Fibroblast of lung (primary cell): ENCODE measurements around the gene GRN. TPM values are rescaled to one million over a fixed set of nuclear protein-coding genes. Genes with fewer than 3 reads are reported as not detected.

Source experiments
- DNase-seq, 2 donors: peaks; one replicate each; pipeline versions ENCODE4 v3.0.0 to v3.0.0-alpha.2; 2010; ENCODE audit warnings: low read depth in 2 of 2
- H2AFZ ChIP-seq: 2 replicates; pipeline ENCODE4 v1.5.1; 2012; ENCODE audit warnings: low read length, control low read depth, inconsistent platforms
- H3K27ac ChIP-seq: 2 replicates; pipeline ENCODE4 v1.5.1; 2011; ENCODE audit warnings: low read length, control low read depth; ENCODE audit not compliant: insufficient read depth
- H3K27me3 ChIP-seq: 2 replicates; pipeline ENCODE4 v1.5.1; 2011; ENCODE audit warnings: mild to moderate bottlenecking, low read length; ENCODE audit not compliant: control insufficient read depth, insufficient read depth
- H3K36me3 ChIP-seq: 2 replicates; pipeline ENCODE4 v1.5.1; 2011; ENCODE audit warnings: low read length; ENCODE audit not compliant: control insufficient read depth, insufficient read depth
- H3K4me1 ChIP-seq: 2 replicates; pipeline ENCODE4 v1.5.1; 2011; ENCODE audit warnings: low read length; ENCODE audit not compliant: control insufficient read depth, insufficient read depth; ENCODE audit errors: extremely low read depth
- H3K4me2 ChIP-seq: 2 replicates; pipeline ENCODE4 v1.5.1; 2011; ENCODE audit warnings: low read length, control low read depth; ENCODE audit not compliant: insufficient read depth; ENCODE audit errors: extremely low read depth
- H3K4me3 ChIP-seq, 4 experiments: fragments of 200-600 bp in 1 of 4; sonication (generic) in 1 of 4; replicated peaks in 1 of 4; 2 replicates each; pipeline ENCODE4 v1.5.1; 2011 to 2016; ENCODE audit warnings: low read length in 4 of 4, low read depth in 3 of 4, mild to moderate bottlenecking in 3 of 4, control low read depth in 2 of 4, inconsistent platforms in 1 of 4, mixed read lengths in 1 of 4; ENCODE audit not compliant: insufficient read depth in 1 of 4; ENCODE audit errors: control extremely low read depth in 1 of 4
- H3K79me2 ChIP-seq: 2 replicates; pipeline ENCODE4 v1.5.1; 2012; ENCODE audit warnings: mild to moderate bottlenecking, low read length, inconsistent platforms; ENCODE audit not compliant: control insufficient read depth, insufficient read depth
- H3K9ac ChIP-seq: 2 replicates; pipeline ENCODE4 v1.5.1; 2011; ENCODE audit warnings: mild to moderate bottlenecking, low read length, control low read depth; ENCODE audit not compliant: insufficient read depth
- H3K9me3 ChIP-seq: 2 replicates; pipeline ENCODE4 v1.5.1; 2012; ENCODE audit warnings: low read depth, low read length; ENCODE audit not compliant: control insufficient read depth, insufficient read depth
- H4K20me1 ChIP-seq: 2 replicates; pipeline ENCODE4 v1.5.1; 2011; ENCODE audit warnings: low read length; ENCODE audit not compliant: control insufficient read depth, insufficient read depth; ENCODE audit errors: extremely low read depth
- EZH2 ChIP-seq: IDR thresholded peaks from 2 replicates; pipeline ENCODE4 v1.5.1; 2012; ENCODE audit warnings: low read length, control low read depth, mild to moderate bottlenecking; ENCODE audit errors: missing control alignments
- polyA plus RNA-seq, 2 donors: library from polyadenylated mRNA; depleted of rRNA in 1 of 2; stranded (reverse) in 1 of 2; unstranded in 1 of 2; fragments of >200 nt; gene quantifications; 2 replicates each; pipeline ENCODE4 v1.2.1, GENCODE V29; 2011 to 2012; ENCODE audit warnings: missing spikeins in 1 of 2
- total RNA-seq: library from RNA; depleted of rRNA; stranded (reverse); fragments of >200 nt; gene quantifications from 2 replicates; pipeline ENCODE4 v1.2.1, GENCODE V29; 2014
- TF ChIP-seq, protein P1 (sequence below), 2 donors: IDR thresholded peaks in 1 of 2; conservative IDR thresholded peaks in 1 of 2; 1 replicate in 1 of 2; 2 replicates in 1 of 2; pipeline ENCODE4 v1.5.1; 2011 to 2012; ENCODE audit warnings: low read length in 2 of 2, control low read depth in 1 of 2, inconsistent platforms in 1 of 2, low read depth in 1 of 2, mild to moderate bottlenecking in 1 of 2

GRN gene
- total and polyA plus RNA-seq, 2 donors (not counting 1 experiment from before 2014, with no cell fraction given): 146 to 315 TPM

DNA sequence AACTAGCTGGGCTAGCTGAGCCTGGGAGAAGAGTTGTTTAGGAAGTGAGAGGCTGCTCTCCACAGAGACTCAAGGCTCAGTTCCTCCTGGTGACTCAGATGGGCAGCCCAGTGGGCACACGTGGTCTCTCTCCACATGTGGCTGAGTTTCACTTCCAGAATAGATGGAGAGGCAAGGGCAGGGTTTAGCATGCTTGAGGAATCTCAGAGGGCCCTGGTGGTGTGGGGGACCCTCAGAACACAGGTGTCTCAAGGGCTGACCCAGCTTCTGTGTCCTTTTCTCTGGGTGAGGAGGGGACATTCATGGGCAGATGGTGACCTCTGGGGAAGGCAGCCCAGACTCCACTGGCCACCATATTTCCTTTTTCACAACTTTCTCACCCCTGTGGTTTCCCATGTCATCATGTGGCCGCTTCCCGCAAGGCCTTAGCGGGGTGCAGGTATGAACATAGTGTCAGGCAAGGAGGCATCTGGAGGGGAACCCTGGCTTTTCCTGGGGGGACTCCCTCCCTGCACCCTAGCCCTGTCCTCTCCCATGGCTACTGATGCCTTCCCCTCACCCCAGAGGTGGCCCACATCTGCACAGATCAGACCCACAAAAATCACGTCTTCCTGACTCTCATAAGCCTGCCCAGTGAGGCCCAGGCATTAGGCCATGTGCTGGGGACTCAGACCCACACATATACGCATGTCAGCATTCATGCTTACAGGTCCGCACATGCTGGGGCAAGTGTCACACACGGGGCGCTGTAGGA lies 3.3 kb downstream of the GRN start:
- Histone ChIP-seq H4K20me1 (no peaks in the 10 kb centered on the region), H3K27ac (no peak overlapping the region)
- TF ChIP-seq, protein P1, sequence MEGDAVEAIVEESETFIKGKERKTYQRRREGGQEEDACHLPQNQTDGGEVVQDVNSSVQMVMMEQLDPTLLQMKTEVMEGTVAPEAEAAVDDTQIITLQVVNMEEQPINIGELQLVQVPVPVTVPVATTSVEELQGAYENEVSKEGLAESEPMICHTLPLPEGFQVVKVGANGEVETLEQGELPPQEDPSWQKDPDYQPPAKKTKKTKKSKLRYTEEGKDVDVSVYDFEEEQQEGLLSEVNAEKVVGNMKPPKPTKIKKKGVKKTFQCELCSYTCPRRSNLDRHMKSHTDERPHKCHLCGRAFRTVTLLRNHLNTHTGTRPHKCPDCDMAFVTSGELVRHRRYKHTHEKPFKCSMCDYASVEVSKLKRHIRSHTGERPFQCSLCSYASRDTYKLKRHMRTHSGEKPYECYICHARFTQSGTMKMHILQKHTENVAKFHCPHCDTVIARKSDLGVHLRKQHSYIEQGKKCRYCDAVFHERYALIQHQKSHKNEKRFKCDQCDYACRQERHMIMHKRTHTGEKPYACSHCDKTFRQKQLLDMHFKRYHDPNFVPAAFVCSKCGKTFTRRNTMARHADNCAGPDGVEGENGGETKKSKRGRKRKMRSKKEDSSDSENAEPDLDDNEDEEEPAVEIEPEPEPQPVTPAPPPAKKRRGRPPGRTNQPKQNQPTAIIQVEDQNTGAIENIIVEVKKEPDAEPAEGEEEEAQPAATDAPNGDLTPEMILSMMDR (conservative IDR thresholded peaks at IDR 0.05 in 1 of 2, IDR thresholded peaks at IDR 0.05 in 1 of 2; ENCODE audit: low read depth in 1 of 2, low read length in 2 of 2): no peak
- TF ChIP-seq EZH2: no peak

DNA sequence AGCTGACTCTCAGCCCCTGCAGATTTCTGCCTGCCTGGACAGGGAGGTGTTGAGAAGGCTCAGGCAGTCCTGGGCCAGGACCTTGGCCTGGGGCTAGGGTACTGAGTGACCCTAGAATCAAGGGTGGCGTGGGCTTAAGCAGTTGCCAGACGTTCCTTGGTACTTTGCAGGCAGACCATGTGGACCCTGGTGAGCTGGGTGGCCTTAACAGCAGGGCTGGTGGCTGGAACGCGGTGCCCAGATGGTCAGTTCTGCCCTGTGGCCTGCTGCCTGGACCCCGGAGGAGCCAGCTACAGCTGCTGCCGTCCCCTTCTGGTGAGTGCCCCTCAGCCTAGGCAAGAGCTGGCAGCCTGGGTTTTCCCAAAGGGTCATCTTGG lies 3.9 kb downstream of the GRN start:
- no peak overlapping the region for H2AFZ ChIP-seq
- TF ChIP-seq EZH2: no peak
- TF ChIP-seq, protein P1 (conservative IDR thresholded peaks at IDR 0.05 in 1 of 2, IDR thresholded peaks at IDR 0.05 in 1 of 2; ENCODE audit: low read depth in 1 of 2, low read length in 2 of 2): no peak
- H3K9ac ChIP-seq: no peak overlapping the region

More for the DNA sequence above, 3.3 kb downstream of the GRN start:
- Histone ChIP-seq H3K4me2 (no peak overlapping the region), H3K4me3 (no peak overlapping the region), H2AFZ (no peak overlapping the region), H3K9me3 (no peaks in the 10 kb centered on the region), H3K79me2 (peaks cover 7% of the 10 kb centered on the region), H3K4me1 (no peaks in the 10 kb centered on the region), H3K36me3 (peaks cover 18% of the 10 kb centered on the region), H3K9ac (no peak overlapping the region), H3K27me3 (no peaks in the 10 kb centered on the region)
- DNase-seq: peak in 1 of 2 donors; percentile 33

DNA sequence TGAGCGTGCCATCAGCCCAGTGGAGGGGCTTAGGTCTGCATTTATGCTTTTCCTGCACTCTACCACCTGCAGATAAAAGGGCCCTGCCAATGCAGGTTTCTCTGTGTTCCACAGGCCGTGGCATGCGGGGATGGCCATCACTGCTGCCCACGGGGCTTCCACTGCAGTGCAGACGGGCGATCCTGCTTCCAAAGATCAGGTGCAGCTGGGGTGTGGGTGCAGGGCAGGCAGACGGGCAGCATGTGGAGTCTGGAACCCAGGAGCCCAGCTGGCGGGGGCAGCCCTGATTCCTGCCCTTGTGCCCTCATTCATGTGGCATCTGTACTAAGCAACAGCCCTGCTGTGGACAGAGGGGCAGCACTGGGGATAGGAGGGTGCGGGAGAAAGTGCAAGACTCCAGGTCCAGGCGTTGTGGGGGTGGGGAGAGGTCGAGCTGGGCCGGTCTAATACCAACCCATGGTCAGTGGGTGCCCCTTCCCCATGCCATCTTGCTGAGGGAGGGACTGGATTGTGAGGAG lies 4.5 kb downstream of the GRN start:
- Histone ChIP-seq H3K4me3 (no peak overlapping the region), H3K4me2 (no peak overlapping the region), H4K20me1 (no peaks in the 10 kb centered on the region), H3K27ac (no peak overlapping the region), H3K36me3 (peaks cover 18% of the 10 kb centered on the region), H3K27me3 (no peaks in the 10 kb centered on the region), H2AFZ (no peak overlapping the region), H3K4me1 (no peaks in the 10 kb centered on the region), H3K9ac (no peak overlapping the region), H3K9me3 (no peaks in the 10 kb centered on the region), H3K79me2 (peaks cover 7% of the 10 kb centered on the region)
- DNase-seq: no peak
- TF ChIP-seq EZH2: no peak
- TF ChIP-seq, protein P1 (conservative IDR thresholded peaks at IDR 0.05 in 1 of 2, IDR thresholded peaks at IDR 0.05 in 1 of 2; ENCODE audit: low read depth in 1 of 2, low read length in 2 of 2): no peak

More for the DNA sequence above, 3.9 kb downstream of the GRN start:
- Histone ChIP-seq H3K79me2 (peaks cover 7% of the 10 kb centered on the region), H4K20me1 (no peaks in the 10 kb centered on the region), H3K9me3 (no peaks in the 10 kb centered on the region), H3K27me3 (no peaks in the 10 kb centered on the region), H3K4me2 (no peak overlapping the region), H3K4me1 (no peaks in the 10 kb centered on the region), H3K27ac (no peak overlapping the region), H3K36me3 (peaks cover 18% of the 10 kb centered on the region), H3K4me3 (no peak overlapping the region)
- no peak for DNase-seq
